Measurements from ENCODE around the gene COPRS. TPM values are rescaled to one million over a fixed set of nuclear protein-coding genes. Genes with fewer than 3 reads are reported as not detected.
A peak's percentile ranks its signal among the peaks of the same experiment; 100 is the strongest.

COPRS gene
- total RNA-seq, 1 donor from 2014 or later, result 35.4 TPM

GRCh38 chr17:31853911-31854470, 5.1 kb downstream of the COPRS start:
- no peak overlapping the region for H3K4me3 ChIP-seq
- DNase-seq (ENCODE audit: extremely low spot score in 2 of 2), result no peak
- H3K36me3 ChIP-seq, result peaks cover 0 to 20% of the 10 kb centered on the region in 2 donors
- H3K27me3 ChIP-seq, result no peaks in the 10 kb centered on the region
- H3K27ac ChIP-seq, result no peak overlapping the region
- intact Hi-C loops (cut with DNase I), result no loop called here
- no peaks in the 10 kb centered on the region for H3K9me3 ChIP-seq
- peaks cover 16% of the 10 kb centered on the region for H3K4me1 ChIP-seq
- TF ChIP-seq CTCF (IDR thresholded peaks at IDR 0.05) (no peak), POLR2A (IDR thresholded peaks at IDR 0.05) (no peak), POLR2AphosphoS5 (IDR thresholded peaks at IDR 0.05; ENCODE audit: insufficient read depth in 1 of 2, low read depth in 1 of 2) (no peak)

GRCh38 chr17:31845291-31845690, 13.8 kb downstream of the COPRS start:
- no peak for TF ChIP-seq POLR2AphosphoS5 (IDR thresholded peaks at IDR 0.05; ENCODE audit: insufficient read depth in 1 of 2, low read depth in 1 of 2)
- no peak for TF ChIP-seq POLR2A (IDR thresholded peaks at IDR 0.05)
- no peak for TF ChIP-seq CTCF (IDR thresholded peaks at IDR 0.05)
- Histone ChIP-seq H3K36me3 (no peaks in the 10 kb centered on the region), H3K9me3 (no peaks in the 10 kb centered on the region), H3K27ac (no peak overlapping the region), H3K4me3 (no peak overlapping the region), H3K4me1 (peaks cover 18% of the 10 kb centered on the region), H3K27me3 (no peaks in the 10 kb centered on the region)
- DNase-seq (ENCODE audit: extremely low spot score in 2 of 2), result no peak
- intact Hi-C loops (cut with DNase I), result no loop called here

DNA sequence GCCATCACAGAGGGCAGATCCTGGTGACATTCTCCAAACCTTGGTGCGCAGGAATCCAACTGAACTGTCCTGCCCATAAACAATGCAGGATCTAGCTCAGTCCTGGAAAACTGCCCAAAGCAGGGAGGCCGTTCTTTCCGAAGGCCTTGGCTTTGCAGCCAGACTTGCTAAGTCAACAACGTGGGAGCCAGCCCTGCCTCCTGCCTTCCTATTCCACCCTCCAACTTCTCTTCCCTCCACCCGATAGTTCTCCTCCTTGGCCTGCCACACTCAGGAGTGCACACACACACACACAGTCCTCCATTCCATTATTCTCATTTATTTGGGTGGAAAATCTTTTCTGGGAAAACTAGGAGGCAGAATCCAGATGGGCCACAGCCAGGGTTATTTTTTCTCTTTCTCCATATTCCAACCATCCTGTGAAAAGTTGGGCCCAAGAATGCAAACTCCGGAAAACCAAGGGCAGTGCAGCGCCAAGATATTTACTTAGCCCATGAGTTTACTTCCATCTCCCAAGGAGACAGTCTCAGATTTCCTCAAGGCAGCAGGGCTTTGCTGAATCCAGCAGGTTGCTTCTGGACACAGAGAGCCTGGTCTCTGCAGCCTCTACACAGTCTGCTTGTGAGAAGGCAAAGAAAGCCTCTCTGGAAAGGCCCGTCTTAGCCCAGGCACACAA, 15.8 kb downstream of the COPRS start:
- Histone ChIP-seq H3K27ac (peak overlapping the region; percentile 27), H3K4me1 (peaks cover 18% of the 10 kb centered on the region), H3K27me3 (no peaks in the 10 kb centered on the region), H3K4me3 (peak overlapping the region in 1 of 2 donors; percentile 14), H3K36me3 (no peaks in the 10 kb centered on the region), H3K9me3 (no peaks in the 10 kb centered on the region)
- no peak for TF ChIP-seq POLR2A (IDR thresholded peaks at IDR 0.05)
- no peak for TF ChIP-seq POLR2AphosphoS5 (IDR thresholded peaks at IDR 0.05; ENCODE audit: insufficient read depth in 1 of 2, low read depth in 1 of 2)
- TF ChIP-seq CTCF (IDR thresholded peaks at IDR 0.05), result no peak
- DNase-seq (ENCODE audit: extremely low spot score in 2 of 2), result no peak
- intact Hi-C loops (cut with DNase I), result loop anchor here (5.0 kb wide), 2 partner anchors 286 to 406 kb away; no protein-coding TSS in a partner anchor

- TF ChIP-seq POLR2A (IDR thresholded peaks at IDR 0.05), result no peak
- peak in 1 of 2 donors; percentile 51 for TF ChIP-seq POLR2AphosphoS5 (IDR thresholded peaks at IDR 0.05; ENCODE audit: insufficient read depth in 1 of 2, low read depth in 1 of 2)
- peak; percentile 91 to 97 (median 91) for TF ChIP-seq CTCF (IDR thresholded peaks at IDR 0.05)
- no peak for DNase-seq (ENCODE audit: extremely low spot score in 2 of 2)
- H3K4me1 ChIP-seq, result peaks cover 18% of the 10 kb centered on the region
- peak overlapping the region; percentile 27 for H3K27ac ChIP-seq
- intact Hi-C loops (cut with DNase I), result loop anchor here (5.0 kb wide), 2 partner anchors 285 to 405 kb away; no protein-coding TSS in a partner anchor
- no peaks in the 10 kb centered on the region for H3K9me3 ChIP-seq
- peak overlapping the region in 1 of 2 donors; percentile 14 for H3K4me3 ChIP-seq
- no peaks in the 10 kb centered on the region for H3K27me3 ChIP-seq
- H3K36me3 ChIP-seq, result no peaks in the 10 kb centered on the region
Measured at GRCh38 chr17:31842195-31843069, 16.6 kb downstream of the COPRS start.

Measured in vagina (tissue), 2 donors.